RCC 7860 (cell line): ENCODE measurements around the gene PDK2.
A peak's percentile ranks its signal among the peaks of the same experiment; 100 is the strongest.

Experiments used
- DNase-seq: peaks from one replicate; pipeline ENCODE4 v3.0.0-alpha.2; 2015; ENCODE audit warnings: low spot score
- FAIRE-seq: peaks from 2 replicates; lab custom pipeline; 2012; peaks lifted over from hg19 to GRCh38; lab: Jason Lieb, UNC

PDK2 gene

DNA sequence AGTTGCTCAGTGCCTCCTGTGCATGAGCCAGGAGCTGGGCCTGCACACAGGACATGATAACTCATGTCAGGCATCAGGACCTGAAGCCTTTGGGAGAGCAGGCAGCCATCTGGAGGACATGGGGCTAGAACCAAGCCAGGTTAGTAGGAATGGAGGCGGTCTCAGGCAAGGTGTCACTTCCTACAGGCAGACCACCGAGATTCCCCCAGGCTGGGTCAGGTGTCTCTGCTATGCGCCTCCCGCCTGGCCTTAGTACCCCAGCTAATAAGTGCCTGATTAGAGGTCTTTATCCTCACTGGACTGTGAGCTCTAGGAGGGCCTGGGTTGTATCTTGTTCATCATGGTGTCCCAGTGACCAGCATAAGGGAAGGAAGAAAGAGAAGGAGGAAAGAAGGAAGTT, 19.2 kb downstream of the PDK2 start:
- FAIRE-seq = no peak
- DNase-seq = no peak

DNA sequence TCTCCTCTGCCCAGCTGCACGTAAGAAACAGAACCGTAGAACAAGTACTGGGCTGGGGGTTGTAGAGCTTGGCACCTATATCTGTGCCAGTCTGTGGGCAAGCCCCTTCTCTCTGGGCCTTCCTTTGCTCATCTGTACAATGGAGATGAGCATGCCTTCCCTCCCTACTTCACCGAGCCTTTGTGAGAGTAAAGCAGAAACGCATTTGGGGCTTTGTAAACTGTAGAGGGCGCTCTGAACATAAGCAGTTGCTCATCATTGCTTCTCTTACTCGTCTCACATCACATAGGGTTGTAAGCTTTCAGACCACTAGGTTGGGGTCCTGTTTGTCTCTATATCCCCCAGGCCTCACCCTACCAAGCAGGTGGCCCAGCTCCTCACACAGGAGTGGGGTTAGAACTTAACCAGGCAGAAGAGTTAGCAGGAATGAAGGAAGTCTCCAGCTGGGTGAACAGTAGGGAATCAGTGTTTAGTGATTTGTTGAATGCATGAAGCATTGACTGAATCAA, 19.8 kb downstream of the PDK2 start:
- no peak for FAIRE-seq
- peak; percentile 36 for DNase-seq

DNA sequence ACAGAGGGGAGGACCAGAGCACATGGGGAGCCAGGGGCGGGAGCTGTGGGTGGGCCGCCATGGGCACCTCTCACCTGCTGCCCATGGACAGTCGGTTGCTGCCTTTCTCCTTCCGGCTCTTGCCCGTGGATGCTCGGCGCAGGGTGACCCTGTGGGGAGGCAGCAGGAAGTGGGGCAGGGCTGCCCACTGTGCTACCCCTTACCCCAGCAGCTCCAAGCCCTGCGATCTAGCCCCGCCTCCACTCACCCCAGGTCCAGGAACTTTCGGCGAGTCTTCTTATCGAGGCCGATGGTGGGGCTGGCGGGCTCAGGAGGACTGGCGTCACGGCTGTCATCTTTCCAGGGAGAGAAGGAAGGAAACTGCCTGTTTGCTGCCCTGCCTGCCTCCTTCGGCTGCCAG, 20.6 kb downstream of the PDK2 start:
- DNase-seq = no peak
- no peak for FAIRE-seq

DNA sequence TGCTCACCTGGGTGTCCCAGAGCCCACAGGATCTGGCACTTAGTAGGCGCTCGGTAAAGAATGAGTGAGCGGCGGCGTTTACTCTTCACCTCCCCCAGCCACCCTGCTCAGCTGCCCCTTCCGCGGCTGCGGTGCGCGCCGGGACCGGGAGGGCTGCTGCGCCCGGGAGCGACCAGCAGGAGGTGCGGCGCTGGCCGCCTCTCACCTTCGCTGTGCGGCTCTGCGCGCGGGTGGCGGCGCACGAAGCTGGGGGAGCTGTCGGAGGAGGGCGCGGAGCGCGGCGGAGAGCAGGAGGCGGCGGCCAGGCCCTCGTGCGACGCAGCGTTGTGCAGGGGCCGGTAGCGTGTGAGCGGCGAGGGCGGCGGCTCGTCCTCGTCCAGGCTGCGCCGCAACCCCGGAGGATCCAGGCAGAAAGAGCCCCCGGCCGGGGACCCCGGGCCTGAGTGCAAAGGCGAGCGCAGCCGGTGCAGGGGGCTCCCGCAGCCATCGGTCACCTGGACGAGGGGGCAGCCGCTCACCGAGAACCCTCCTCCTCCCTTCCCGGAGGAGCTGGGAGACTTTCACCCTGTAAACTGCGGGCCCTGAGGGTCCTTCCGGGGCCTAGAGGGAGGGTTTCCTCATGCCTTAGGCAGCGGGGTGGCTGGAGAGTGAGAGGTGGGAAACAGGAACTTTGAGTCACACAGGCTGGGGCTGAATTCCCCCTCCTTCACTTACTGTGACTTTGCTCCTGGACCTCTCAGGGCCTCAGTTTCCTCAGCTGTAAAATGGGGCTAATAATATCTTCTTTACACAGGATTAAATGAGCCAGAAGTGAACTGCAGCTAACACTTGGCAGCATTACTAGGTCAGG, 22.3 kb downstream of the PDK2 start:
- DNase-seq = no peak

DNA sequence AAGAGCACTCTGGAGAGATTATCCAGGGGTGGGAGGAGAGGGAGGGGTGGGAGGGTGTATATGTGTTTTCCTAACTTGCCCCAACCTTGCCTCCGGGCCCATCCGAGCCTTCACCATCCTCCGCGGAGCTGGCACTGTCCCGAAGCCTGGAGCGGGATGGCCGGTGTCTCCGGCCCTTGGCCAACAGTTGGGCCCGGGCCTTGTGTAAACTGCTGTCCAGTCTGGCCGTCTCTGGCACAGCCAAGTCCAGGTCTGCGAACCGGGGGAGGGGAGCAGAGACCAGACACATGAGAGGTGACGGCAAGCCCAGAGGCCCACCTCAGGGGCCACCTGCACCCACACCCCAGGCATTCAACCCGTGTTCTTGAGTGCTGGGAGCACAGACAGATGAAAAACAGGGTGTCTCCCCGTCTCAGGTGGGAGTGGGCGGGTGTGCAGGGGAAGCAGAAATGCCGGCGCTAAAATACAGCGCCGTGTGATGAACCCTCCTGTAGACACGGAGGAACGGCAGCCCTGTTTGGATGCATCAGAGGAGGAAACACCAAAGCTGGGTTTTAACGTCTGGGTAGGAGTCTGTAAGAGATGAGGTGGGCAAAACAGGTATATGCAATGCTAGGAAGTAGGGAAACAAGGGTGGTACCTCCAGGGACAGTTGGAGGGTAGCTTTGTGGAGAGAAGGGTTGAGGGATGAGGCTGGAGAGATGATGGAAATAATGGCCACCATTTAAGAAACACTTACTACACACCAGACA, 23.1 kb downstream of the PDK2 start:
- no peak for FAIRE-seq
- no peak for DNase-seq

More for the DNA sequence above, 22.3 kb downstream of the PDK2 start:
- FAIRE-seq = no peak

DNA sequence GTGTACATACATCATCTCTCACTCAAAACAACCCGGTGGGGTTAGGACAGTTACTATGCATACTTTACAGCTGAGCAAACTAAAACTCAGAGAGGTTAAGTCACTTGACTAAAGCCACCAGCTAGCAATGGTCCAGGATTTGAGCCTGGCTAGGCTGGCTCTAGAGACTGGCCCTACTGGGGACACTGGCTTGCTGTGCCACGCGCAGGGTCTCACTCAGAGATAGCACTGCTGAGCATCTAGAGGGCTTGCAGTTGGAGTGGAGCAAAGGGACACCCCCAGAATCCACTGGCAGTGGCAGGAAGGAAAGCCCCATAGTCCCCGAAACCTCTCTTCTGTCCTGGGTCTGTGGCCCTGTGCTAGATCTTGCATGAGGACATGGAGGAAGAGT, 23.7 kb downstream of the PDK2 start:
- DNase-seq (no peak), FAIRE-seq (no peak)

DNA sequence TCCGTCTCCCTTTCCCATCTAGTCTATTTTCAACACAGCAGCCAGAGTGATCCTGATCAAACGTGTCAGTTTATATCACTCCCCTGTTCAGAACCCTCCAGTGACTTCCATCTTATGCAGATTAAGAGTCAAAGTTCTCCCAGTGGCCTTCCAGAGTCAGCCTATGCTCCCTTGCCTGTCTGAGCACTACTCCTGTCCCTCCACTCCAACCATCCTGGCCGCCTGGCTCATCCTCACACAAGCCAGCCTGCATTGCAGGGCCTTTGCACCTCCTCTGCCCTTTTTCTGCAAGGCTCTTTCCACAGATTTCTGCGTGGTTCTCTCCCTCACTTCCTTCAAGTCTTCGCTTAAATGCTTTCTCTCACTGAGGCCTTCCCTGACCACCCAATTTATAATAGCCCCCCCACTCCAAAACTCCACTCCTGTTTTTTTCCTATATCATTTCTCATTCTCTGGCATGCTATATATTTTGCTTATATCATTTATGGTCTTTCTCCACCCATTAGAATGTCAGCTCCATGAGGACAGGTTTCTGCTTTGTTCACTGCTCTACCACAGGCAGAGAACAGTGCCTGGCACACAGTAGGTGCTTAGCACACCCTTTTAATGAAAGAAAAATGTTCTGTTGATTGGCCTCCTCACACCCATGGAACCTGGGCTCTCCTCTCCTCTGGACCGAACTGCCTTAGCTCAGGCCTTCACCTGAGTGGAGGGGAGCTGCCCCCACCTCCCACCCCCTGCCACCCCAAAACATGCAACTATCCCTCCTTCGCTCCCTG, 25.5 kb downstream of the PDK2 start:
- DNase-seq (no peak), FAIRE-seq (no peak)

DNA sequence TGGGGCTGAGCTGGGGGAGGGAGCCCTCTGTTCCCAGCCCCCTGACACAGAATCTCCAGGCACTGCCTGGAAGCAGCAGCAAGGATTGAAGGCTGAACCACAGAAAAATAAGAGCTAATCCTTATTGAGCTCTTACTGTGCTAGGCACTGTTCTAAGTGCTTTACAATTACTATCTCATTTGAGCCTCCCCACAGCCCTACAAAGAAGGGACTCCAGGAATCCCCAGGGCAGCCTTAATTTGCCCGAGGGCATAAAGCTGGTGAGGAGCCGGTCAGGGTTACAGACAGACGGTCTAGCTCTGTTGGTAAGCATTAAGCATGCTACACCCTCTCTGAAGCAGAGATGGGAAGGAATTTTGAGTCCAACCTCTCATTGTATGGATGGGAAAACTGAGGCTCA, 27.8 kb downstream of the PDK2 start:
- FAIRE-seq (no peak), DNase-seq (no peak)

DNA sequence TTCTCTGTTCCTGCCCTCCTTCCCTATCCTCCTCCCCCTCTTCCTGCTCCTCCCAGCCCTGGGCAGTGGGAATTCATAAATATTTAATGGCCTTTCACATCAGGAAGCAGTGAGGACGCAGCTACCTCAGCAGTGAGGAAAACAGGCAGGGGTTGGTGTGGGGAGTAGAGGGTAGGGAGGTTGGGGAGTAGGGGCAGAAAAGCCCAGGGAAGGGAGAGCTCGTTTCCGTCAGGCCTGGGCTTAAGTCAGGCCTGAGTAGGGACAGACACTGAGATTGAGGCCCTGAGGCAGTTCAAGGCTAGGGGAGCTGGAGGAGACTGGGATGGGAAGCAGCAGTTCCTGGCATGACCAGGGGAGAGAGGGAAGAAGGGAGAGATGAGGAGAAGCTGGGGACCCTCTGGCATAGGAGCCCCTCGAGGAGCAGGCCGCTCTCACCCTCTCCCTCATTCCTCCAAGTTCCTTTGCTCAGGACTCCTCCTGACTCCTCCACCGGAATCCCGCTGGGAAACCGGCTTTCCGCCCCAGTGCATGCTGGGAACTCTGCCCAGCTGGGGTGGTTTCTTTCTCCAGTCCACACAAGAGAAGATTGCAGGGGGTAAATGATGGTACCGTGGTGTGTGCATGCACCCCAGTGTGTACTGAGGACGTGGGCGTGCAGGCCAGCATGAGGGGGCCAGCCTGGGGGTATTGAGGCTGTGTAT, 28.6 kb downstream of the PDK2 start:
- peak; percentile 8 for FAIRE-seq
- peak; percentile 24 for DNase-seq

DNA sequence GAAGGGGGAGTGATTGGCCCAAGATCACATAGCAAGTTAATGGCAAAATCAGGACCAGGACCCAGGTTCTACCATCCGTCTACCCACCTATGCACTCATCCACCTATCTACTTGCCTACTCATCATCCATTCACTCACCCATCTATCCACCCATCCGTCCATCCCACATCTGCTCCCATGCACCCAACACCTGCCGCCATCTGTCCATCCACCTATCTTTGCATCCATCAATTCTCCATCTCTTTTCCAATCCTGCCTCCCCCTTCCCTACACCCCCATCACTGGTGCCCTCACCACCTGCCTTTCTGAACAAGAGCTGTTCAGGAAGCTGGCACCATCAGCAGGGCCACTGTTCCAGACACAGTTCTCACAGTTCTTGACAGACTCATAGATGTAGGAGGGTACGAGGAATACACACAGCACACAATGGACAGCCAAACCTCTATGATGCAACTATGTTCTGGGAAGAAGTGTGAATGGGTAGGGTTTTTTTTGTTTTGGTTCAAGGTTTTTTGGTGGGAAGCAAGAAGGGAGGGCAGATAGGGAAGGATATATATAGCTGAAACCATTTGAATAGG, 30.4 kb downstream of the PDK2 start:
- FAIRE-seq = no peak

DNA sequence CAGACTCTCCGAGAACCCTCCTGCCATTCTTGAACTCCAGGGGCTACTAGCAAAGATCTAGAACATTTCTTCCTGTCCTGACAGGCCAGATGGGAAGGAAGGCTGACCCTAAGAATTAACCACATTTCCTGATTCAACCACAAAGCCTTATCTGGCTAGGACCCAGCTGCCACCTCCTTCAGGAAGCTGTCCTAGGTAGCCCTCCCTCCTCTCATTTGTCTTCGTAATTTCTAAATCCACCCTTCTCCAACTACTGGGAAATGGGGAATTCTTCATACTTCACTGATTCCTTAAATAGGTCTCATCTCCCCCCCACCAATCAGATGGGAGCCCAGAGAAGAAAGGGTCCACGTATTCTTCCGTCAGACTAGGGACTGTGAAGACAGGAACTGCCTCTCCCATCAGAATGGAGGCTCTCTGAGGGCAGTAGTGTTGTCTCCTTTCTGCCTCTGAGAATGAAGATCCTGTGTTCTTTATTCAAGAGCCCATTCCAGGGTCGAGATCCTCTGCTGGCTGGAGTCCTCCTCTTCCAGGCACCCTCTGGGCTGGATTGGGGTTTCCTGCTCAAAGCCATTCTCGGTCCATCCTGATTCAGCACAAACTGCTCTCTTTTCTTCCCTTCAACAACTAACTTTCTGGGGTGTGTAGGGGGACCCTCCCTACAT, 32.7 kb downstream of the PDK2 start:
- DNase-seq = peak; percentile 45
- FAIRE-seq = no peak

More for the DNA sequence above, 30.4 kb downstream of the PDK2 start:
- DNase-seq = no peak

DNA sequence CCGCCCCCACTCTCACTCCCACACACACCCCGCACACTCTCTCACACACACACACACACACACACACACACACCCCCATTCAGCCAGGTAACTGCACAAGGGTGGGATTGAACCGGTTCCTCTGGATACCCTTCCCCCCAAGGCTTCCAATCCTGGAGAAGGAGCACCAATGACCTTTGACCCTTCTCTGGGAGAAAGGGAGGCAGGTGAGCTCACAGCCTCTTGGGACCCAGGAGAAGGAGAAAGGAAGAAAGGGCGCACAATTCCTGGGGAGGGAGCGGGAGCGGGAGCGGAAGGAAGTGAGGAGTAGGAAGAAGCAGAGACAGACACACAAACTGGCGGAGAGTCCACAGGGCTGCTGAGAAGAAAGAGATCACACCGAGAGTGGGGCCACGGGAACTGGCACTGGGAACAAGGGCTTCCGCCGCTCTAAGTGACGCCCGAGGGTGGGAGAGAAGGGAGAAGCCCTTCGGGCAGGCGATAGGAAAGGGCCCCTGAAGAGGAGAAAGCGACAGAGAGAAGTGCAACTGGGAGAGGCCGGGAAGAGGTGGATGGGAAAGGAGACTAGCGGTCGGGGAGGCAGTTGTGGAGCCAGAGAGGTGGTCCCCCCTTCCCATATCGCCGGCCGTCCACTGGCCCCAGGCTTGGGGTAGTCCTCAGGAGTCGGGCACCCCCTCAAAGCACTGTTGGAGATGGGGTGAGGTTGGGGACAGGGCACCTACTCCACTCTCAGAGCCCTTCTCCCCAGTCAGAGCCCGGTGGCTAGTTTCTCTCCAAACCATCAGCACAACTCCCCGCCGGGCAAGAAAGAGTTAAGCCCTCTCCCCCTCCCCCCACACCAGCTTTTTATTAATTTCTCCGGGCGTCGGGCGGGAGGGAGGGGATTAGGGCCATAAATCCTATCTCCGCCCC, 33.5 kb downstream of the PDK2 start:
- no peak for FAIRE-seq

DNA sequence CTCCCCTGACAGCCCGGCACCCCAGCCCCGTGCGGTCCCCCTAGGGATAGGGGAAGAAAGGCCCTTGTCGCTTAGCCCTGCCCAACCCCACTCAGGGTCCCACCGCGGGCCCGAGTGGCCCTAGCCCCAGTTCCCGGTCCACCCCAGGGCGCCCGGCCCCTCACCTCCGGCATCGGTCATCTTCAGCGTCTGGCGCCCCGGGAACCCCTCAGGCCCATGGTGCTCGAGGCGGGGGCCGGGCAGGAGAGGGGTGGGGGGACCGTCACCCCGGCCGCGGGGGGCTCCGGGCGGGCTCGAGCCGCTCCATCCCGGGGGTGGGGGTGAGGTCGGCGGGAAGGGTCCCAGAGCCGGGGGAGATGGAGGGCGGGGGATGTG, 34.2 kb downstream of the PDK2 start:
- FAIRE-seq (no peak), DNase-seq (no peak)

More for the DNA sequence above, 33.5 kb downstream of the PDK2 start:
- DNase-seq = no peak

DNA sequence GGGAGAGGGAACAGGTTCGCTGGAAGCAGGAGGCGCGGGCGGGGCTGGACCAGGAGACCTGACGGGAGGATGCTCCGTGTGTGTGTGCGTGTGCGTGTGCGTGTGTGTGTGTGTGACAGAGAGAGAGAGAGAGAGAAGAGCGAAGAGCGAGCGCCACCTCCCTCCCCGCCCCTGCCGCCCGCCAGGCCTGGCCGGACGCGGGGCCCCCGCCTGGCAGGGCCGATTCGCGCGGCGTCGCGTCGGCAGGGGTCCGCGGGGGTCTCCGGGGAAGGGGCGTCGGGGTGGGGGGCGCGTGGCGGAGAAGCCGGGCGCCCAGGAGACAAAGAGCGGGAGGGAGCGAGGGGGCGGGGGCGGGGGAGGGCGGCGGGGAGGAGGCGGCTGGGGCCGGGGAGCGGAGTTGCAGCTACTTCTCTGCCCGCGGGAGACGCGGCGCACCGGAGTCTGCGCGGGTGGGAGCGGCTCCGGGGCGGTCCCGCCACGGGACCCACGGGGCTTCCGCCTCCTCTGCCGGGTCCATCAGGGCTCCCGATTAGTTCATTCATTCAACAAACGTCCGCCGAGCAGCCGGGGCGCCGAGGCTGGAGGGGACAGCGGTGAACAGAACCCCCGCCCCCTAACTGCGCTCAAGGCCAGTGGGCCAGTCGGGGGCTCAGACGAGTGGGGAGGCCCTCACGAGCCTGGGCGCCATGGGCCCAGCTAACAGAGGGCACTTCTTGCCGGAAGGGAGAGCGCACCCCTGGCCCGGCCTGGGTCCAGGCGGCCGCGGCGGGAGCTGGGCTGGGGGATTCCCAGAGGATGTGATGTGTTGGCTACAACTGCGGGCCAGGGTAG, 34.8 kb downstream of the PDK2 start, which contains the start of gene SAMD14:
TSS of gene SAMD14 (minus strand) at position 433 of the 831 bp plus-strand sequence. CDS start 5,201 bp downstream, outside the sequence.
- DNase-seq (no peak), FAIRE-seq (no peak)

DNA sequence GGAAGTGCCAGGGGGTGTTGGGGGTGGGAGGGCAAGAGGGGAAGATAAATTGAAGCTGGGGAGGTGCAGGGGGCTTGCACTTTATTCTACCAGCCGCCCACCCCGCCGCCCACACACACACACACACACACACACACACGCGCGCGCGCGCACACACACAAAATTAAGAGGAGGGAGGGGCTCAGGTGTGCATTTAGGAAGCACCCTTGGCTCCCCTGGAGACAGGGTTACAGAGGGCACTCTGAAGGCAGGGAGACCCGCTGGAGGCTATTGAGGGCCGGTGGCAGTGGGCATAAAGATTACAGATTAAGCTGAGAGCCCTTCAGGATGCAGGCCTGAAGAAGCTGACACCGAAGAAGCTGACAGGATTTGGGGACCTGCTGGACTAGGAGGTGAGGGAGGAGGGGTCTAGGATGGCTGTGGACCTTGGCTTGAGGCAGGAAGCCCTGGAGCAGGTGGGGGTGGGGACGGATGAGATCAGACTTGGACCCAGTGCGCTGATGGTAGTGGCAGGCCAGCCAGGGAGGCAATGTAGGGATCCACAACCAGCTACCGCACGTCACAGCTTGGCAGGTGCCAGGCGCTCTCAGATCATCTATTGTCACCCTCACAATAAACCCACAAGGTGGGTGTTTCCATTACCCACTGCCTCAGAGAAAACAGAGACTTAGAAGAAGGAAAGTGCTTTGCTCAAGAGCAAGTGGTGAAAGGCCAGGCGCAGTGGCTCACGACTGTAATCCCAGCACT, 35.6 kb downstream of the PDK2 start:
- DNase-seq (no peak), FAIRE-seq (no peak)

DNA sequence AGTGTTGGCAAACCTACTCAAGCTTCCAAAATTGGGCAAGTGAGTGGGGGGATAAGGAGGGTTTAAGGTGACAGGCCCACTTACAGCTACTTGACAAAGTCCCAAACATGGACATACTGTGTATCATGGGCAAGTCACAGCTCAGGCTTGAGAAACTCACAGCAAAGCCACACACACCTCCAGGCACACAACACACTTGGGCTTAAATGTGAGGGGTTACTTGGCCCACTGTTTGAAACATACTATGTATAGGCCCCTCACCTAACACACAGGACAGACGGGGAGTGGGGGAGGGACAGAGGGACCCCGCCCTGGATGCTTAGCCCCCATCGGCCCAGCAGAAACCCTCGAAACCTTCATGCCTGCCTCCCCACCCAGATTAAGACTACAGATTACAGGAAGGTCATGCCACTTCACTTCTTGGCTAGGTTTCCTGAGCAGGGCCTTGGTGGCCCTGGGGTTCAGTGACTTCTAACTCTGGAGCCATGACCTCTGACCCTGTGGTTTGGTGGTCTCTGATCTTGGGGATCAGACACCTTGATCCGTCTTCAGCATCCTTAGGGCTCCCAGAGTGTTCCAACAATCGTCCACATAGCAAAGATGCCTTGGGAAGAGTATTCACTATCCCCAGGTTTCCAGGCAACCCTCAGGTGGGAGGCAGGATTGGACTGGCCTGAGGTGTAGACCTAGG, 37.1 kb downstream of the PDK2 start:
- no peak for FAIRE-seq
- no peak for DNase-seq
